HuH-7 (cell line): Measurements from ENCODE around the gene C20orf144.
"Not testable (repeated sequence)": the region's sequence is repeated elsewhere in the genome, so short reads cannot be mapped to it uniquely, and the experiment has no call there.

Experiments
- DNase-seq: peaks from one replicate; pipeline ENCODE4 v3.0.0; 2011; ENCODE audit warnings: low spot score

The C20orf144 gene

GRCh38 chr20:33662172-33662571 is at the start of gene C20orf144:
TSS of gene C20orf144 (plus strand) at chr20:33662327. CDS start at chr20:33662346, 19 bp downstream.
- no peak for DNase-seq

GRCh38 chr20:33621717-33622400 is 40.3 kb upstream of the C20orf144 start:
- DNase-seq, result no peak

- no peak for DNase-seq
Observed at GRCh38 chr20:33622705-33623365, 39.3 kb upstream of the C20orf144 start.

- DNase-seq, result no peak
Observed at GRCh38 chr20:33624399-33624798, 37.7 kb upstream of the C20orf144 start.

- DNase-seq, result no peak
Observed at GRCh38 chr20:33626190-33626589, 35.9 kb upstream of the C20orf144 start.

GRCh38 chr20:33627577-33628216 is 34.4 kb upstream of the C20orf144 start:
- DNase-seq, result no peak

- no peak for DNase-seq
Observed at GRCh38 chr20:33629533-33629932, 32.6 kb upstream of the C20orf144 start.

- no peak for DNase-seq
Observed at GRCh38 chr20:33629979-33630378, 32.1 kb upstream of the C20orf144 start.

- DNase-seq, result no peak
Observed at GRCh38 chr20:33630507-33630906, 31.6 kb upstream of the C20orf144 start.

GRCh38 chr20:33631910-33632309 is 30.2 kb upstream of the C20orf144 start:
- not testable (repeated sequence) for DNase-seq

GRCh38 chr20:33635341-33635740 is 26.8 kb upstream of the C20orf144 start:
- no peak for DNase-seq

- DNase-seq, result no peak
Observed at GRCh38 chr20:33636776-33637175, 25.4 kb upstream of the C20orf144 start.

GRCh38 chr20:33640287-33640686 is 21.8 kb upstream of the C20orf144 start:
- no peak for DNase-seq

- DNase-seq, result no peak
Observed at GRCh38 chr20:33644313-33645071, 17.6 kb upstream of the C20orf144 start.

GRCh38 chr20:33645072-33645358 is 17.1 kb upstream of the C20orf144 start:
- no peak for DNase-seq

- DNase-seq, result no peak
Observed at GRCh38 chr20:33645396-33645795, 16.7 kb upstream of the C20orf144 start.

GRCh38 chr20:33646191-33646590 is 15.9 kb upstream of the C20orf144 start:
- no peak for DNase-seq

- DNase-seq, result not testable (repeated sequence)
Observed at GRCh38 chr20:33646959-33647602, 15.0 kb upstream of the C20orf144 start.

GRCh38 chr20:33647603-33648395 is 14.3 kb upstream of the C20orf144 start:
- DNase-seq, result no peak

- DNase-seq, result no peak
Observed at GRCh38 chr20:33648396-33649004, 13.6 kb upstream of the C20orf144 start.

GRCh38 chr20:33649201-33649681 is 12.9 kb upstream of the C20orf144 start:
- DNase-seq, result no peak
